Breast epithelium (tissue), 3 donors: ENCODE results near the gene WBP1.

Experiments
- POLR2A ChIP-seq: fragments of 450-650 bp; IDR thresholded peaks from one replicate; pipeline ENCODE4 v1.6.1; 2016; ENCODE audit warnings: antibody characterized with exemption, mild to moderate bottlenecking, moderate library complexity
- POLR2AphosphoS5 ChIP-seq, 3 donors: sonication (generic); formaldehyde crosslinking; IDR thresholded peaks; one replicate each; pipeline ENCODE4 v1.6.1; 2017; ENCODE audit warnings: antibody characterized with exemption in 3 of 3
- TF ChIP-seq, protein P1 (sequence below), 3 donors: fragments of 450-650 bp; IDR thresholded peaks; one replicate each; pipeline ENCODE4 v1.5.1; 2016 to 2017; ENCODE audit warnings: antibody characterized with exemption in 3 of 3, mild to moderate bottlenecking in 3 of 3, moderate library complexity in 3 of 3

DNA sequence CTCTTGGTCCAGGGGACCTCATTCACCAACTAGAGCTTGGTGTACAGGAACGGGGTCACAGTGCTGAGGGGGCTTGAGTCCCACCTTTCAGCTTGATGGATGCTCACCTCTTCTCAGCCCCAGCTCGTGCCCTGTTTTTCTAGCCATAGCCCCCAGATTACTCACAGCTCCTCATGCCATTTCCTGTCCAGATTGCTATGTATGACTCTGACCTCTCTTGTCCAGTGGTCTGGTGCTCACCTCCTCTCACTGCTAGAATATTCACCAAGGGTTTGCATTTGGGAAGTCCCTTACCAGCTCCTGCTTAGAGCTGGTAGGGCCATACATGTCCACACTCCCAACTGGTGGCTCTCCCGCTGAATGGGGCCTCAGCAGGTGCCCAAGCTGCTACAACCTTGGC is 35.3 kb downstream of the WBP1 start:
- TF ChIP-seq, protein P1, sequence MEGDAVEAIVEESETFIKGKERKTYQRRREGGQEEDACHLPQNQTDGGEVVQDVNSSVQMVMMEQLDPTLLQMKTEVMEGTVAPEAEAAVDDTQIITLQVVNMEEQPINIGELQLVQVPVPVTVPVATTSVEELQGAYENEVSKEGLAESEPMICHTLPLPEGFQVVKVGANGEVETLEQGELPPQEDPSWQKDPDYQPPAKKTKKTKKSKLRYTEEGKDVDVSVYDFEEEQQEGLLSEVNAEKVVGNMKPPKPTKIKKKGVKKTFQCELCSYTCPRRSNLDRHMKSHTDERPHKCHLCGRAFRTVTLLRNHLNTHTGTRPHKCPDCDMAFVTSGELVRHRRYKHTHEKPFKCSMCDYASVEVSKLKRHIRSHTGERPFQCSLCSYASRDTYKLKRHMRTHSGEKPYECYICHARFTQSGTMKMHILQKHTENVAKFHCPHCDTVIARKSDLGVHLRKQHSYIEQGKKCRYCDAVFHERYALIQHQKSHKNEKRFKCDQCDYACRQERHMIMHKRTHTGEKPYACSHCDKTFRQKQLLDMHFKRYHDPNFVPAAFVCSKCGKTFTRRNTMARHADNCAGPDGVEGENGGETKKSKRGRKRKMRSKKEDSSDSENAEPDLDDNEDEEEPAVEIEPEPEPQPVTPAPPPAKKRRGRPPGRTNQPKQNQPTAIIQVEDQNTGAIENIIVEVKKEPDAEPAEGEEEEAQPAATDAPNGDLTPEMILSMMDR (IDR thresholded peaks at IDR 0.05), result no peak
- TF ChIP-seq POLR2AphosphoS5 (IDR thresholded peaks at IDR 0.05), result no peak
- no peak for TF ChIP-seq POLR2A
